ENCODE results near the gene KIRREL2.

GRCh38 chr19:35847911-35848310 lies 8.8 kb upstream of the KIRREL2 start:
- TF ChIP-seq CTCF (IDR thresholded peaks at IDR 0.05) = no peak
- TF ChIP-seq POLR2AphosphoS5 (IDR thresholded peaks at IDR 0.05) = no peak
- TF ChIP-seq POLR2A (IDR thresholded peaks at IDR 0.05) = no peak
- no peak for TF ChIP-seq EP300 (IDR thresholded peaks at IDR 0.05)
